Stimulated activated CD4-positive, alpha-beta T cell treated with anti-CD3 and anti-CD28 coated beads, Interleukin-4, amount 100 ng/mL, for 4 hours (primary cell): ENCODE measurements around the gene PACSIN3.
"Not testable (repeated sequence)": the region's sequence is repeated elsewhere in the genome, so short reads cannot be mapped to it uniquely, and the experiment has no call there.

Experiments used
- DNase-seq, 2 experiments: peaks; one replicate each; pipeline ENCODE4 v3.0.0-alpha.2; 2020

The PACSIN3 gene

GRCh38 chr11:47191137-47191536 is 4.9 kb upstream of the PACSIN3 start:
- not testable (repeated sequence) for DNase-seq

GRCh38 chr11:47189100-47189834 is 3.0 kb upstream of the PACSIN3 start:
- no peak for DNase-seq

- DNase-seq: no peak
Observed at GRCh38 chr11:47188259-47188658, 2.0 kb upstream of the PACSIN3 start.

GRCh38 chr11:47187723-47188122 is 1.5 kb upstream of the PACSIN3 start:
- DNase-seq: no peak

- peak; percentile 54 to 63 for DNase-seq
Observed at GRCh38 chr11:47186700-47187695, 764 bp upstream of the PACSIN3 start.

- DNase-seq: no peak
Observed at GRCh38 chr11:47185305-47186075, 744 bp downstream of the PACSIN3 start.

GRCh38 chr11:47184711-47185304 is 1.4 kb downstream of the PACSIN3 start:
- no peak for DNase-seq

GRCh38 chr11:47183969-47184368 is 2.3 kb downstream of the PACSIN3 start:
- DNase-seq: no peak

- DNase-seq: no peak
Observed at GRCh38 chr11:47183031-47183856, 3.0 kb downstream of the PACSIN3 start.

- DNase-seq: no peak
Observed at GRCh38 chr11:47182380-47182779, 3.9 kb downstream of the PACSIN3 start.

- no peak for DNase-seq
Observed at GRCh38 chr11:47181271-47181670, 5.0 kb downstream of the PACSIN3 start.

GRCh38 chr11:47180006-47180787 is 6.0 kb downstream of the PACSIN3 start:
- DNase-seq: no peak

GRCh38 chr11:47179655-47179991 is 6.6 kb downstream of the PACSIN3 start:
- DNase-seq: peak; percentile 35 to 39

- DNase-seq: no peak
Observed at GRCh38 chr11:47178737-47179654, 7.2 kb downstream of the PACSIN3 start.

- no peak for DNase-seq
Observed at GRCh38 chr11:47178316-47178715, 7.9 kb downstream of the PACSIN3 start.

GRCh38 chr11:47177846-47178245 is 8.4 kb downstream of the PACSIN3 start:
- DNase-seq: no peak

- peak; percentile 51 to 77 for DNase-seq
Observed at GRCh38 chr11:47177229-47177845, 8.9 kb downstream of the PACSIN3 start.

- peak; percentile 94 to 95 for DNase-seq
Observed at GRCh38 chr11:47176328-47177228, 9.7 kb downstream of the PACSIN3 start, which contains the start of gene ARFGAP2. Gene ARFGAP2 (minus strand): TSS chr11:47176879. CDS start chr11:47176853, 26 bp downstream.
